Thymus (tissue), 11 donors: ENCODE measurements around the gene GZMH. TPM values are rescaled to one million over a fixed set of nuclear protein-coding genes. Genes with fewer than 3 reads are reported as not detected.

ENCODE experiments used
- DNase-seq, 9 donors: peaks; one replicate each; pipeline ENCODE4 v3.0.0-alpha.2; 2013; ENCODE audit warnings: low spot score in 9 of 9, low read depth in 6 of 9, missing footprints in 1 of 9
- H3K27ac ChIP-seq, 2 donors: one replicate each; pipeline ENCODE4 v1.5.1; 2013; ENCODE audit warnings: control low read depth in 1 of 2, low read depth in 1 of 2, low read length in 1 of 2, mild to moderate bottlenecking in 1 of 2, moderate library complexity in 1 of 2
- H3K27me3 ChIP-seq, 2 donors: one replicate each; pipeline ENCODE4 v1.5.1; 2013; ENCODE audit warnings: low read length in 1 of 2; ENCODE audit not compliant: control insufficient read depth in 2 of 2, insufficient read depth in 1 of 2
- H3K36me3 ChIP-seq, 2 donors: one replicate each; pipeline ENCODE4 v1.5.1; 2013; ENCODE audit warnings: low read length in 1 of 2, mild to moderate bottlenecking in 1 of 2, moderate library complexity in 1 of 2; ENCODE audit not compliant: control insufficient read depth in 2 of 2, insufficient read depth in 2 of 2
- H3K4me1 ChIP-seq, 2 donors: one replicate each; pipeline ENCODE4 v1.5.1; 2013; ENCODE audit warnings: low read length in 2 of 2; ENCODE audit not compliant: control insufficient read depth in 2 of 2, insufficient read depth in 2 of 2
- H3K4me3 ChIP-seq, 2 donors: one replicate each; pipeline ENCODE4 v1.5.1; 2013; ENCODE audit warnings: low read length in 2 of 2, control low read depth in 1 of 2, mild to moderate bottlenecking in 1 of 2
- H3K9me3 ChIP-seq, 2 donors: one replicate each; pipeline ENCODE4 v1.5.1; 2013; ENCODE audit warnings: low read length in 1 of 2, mild to moderate bottlenecking in 1 of 2; ENCODE audit not compliant: control insufficient read depth in 2 of 2, insufficient read depth in 1 of 2
- WGBS: extraction: QIAGEN DNeasy Blood & Tissue Kit; methylation state at CpG from one replicate; pipeline ENCODE4 v1.1.7; 2013; 5-methylcytosine and 5-hydroxymethylcytosine counted together
- polyA plus RNA-seq: library from polyadenylated mRNA; stranded (reverse); fragments of 200-250 nt; gene quantifications from one replicate; pipeline ENCODE4 v1.2.3, GENCODE V29; 2013
- total RNA-seq: library from RNA; stranded (reverse); fragments of 120-200 nt; gene quantifications from one replicate; pipeline ENCODE4 v1.2.4, GENCODE V29; 2013
- donor health status: healthy.

Gene GZMH
- total and polyA plus RNA-seq, 2 donors: 0.57 to 3.1 TPM

DNA sequence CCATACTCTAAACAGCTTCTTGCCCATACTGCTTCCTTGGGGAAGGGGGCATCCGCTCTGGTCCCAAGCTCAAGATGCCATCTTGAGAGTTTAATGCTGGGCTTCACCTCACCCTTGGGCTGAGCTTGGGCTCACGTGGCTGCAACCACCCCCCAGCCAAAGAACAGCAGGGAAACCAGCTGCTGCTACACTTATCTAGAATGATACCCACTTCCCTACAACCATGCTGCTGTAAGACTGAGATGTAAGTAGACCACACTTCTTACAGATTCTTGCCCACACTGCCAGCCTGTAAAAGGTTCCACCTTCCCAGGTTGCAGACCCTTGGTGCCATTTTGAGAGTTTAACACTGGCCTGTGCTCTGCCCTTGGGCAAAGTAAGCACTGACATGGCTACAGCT is 43.2 kb downstream of the GZMH start:
- H3K27ac ChIP-seq: no peak overlapping the region
- no peaks in the 10 kb centered on the region for H3K36me3 ChIP-seq
- 85% methylated on average over 2 of the region's 2 CpGs for WGBS
- H3K9me3 ChIP-seq: peaks cover 2 to 5% of the 10 kb centered on the region in 2 donors
- DNase-seq: no peak
- no peaks in the 10 kb centered on the region for H3K27me3 ChIP-seq
- no peaks in the 10 kb centered on the region for H3K4me1 ChIP-seq
- H3K4me3 ChIP-seq: no peak overlapping the region

DNA sequence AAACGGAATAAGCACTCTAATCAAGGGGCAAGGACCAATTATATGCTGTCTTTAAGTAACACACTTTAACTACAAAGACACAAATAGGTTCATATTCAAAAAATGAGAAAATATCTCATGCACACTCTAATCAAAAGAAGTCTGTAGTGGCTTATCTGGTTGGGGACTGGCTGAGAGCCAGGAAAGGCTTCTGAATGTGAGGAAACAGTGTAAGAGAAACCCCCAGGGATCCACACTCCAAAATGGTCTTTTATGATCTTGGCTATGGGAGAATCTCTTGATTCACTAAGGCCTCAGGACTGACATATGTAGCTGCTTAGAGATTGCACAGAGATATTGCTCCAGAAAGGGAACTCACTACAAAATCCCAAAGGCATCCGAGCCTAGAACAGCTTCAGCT is 43.7 kb downstream of the GZMH start:
- H3K4me1 ChIP-seq: no peaks in the 10 kb centered on the region
- DNase-seq: no peak
- no peaks in the 10 kb centered on the region for H3K36me3 ChIP-seq
- H3K27me3 ChIP-seq: no peaks in the 10 kb centered on the region
- no peak overlapping the region for H3K4me3 ChIP-seq
- WGBS: 73% methylated on average over 2 of the region's 2 CpGs
- peaks cover 2 to 5% of the 10 kb centered on the region in 2 donors for H3K9me3 ChIP-seq
- no peak overlapping the region for H3K27ac ChIP-seq

DNA sequence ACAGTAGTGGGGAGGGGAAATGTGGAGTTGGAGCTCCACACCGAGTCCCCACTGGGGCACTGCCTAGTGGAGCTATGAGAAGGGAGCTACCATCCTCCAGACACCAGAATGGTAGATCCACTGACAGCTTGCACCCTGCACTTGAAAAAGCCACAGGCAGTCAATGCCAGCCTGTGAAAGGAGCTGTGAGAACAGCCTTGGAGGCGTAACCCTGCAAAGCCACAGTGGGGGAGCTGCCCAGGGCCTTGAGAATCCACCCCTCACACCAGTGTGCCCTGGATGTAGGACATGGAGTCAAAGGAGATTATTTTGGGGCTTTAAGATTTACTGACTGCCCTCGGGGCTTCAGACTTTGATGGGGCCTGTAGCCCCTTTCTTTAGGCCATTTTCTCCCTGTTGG is 46.0 kb downstream of the GZMH start:
- 91% methylated on average over 3 of the region's 3 CpGs for WGBS

DNA sequence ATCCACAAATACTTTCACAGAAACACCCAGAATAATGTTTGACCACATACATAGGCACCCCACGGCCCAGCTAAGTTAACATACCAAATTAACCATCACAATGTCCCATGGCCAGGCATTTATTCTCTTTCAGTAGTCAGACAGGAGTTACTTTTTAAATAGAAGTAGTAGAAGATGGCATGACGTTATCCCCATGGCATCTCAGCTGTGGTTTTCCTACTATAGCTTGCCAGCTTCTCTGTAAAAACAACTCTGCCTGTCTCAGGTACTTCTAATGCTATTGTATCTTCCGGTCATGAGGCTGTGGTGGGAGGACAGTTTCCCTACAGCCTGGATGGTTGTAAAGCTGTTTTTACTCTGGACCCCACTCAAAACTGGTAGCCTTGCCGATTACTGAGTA is 52.7 kb downstream of the GZMH start:
- no peak overlapping the region for H3K27ac ChIP-seq
- H3K36me3 ChIP-seq: no peaks in the 10 kb centered on the region
- H3K27me3 ChIP-seq: no peaks in the 10 kb centered on the region
- 82% methylated on average over 4 of the region's 4 CpGs for WGBS
- no peak overlapping the region for H3K4me3 ChIP-seq
- H3K9me3 ChIP-seq: no peaks in the 10 kb centered on the region
- H3K4me1 ChIP-seq: no peaks in the 10 kb centered on the region
- DNase-seq: no peak

More for the DNA sequence above, 46.0 kb downstream of the GZMH start:
- H3K27ac ChIP-seq: no peak overlapping the region
- no peaks in the 10 kb centered on the region for H3K27me3 ChIP-seq
- H3K4me3 ChIP-seq: no peak overlapping the region
- DNase-seq: no peak
- peaks cover 2 to 5% of the 10 kb centered on the region in 2 donors for H3K9me3 ChIP-seq
- H3K36me3 ChIP-seq: no peaks in the 10 kb centered on the region
- no peaks in the 10 kb centered on the region for H3K4me1 ChIP-seq

Other genes with a start within 250 kb of the GZMH start
- 16.6 TPM for gene NFATC4, start 241.5 kb downstream of the GZMH start, total RNA-seq
- gene NFATC4, start 241.5 kb downstream of the GZMH start, polyA plus RNA-seq: 79.8 TPM
- gene NYNRIN, start 210.7 kb downstream of the GZMH start, total RNA-seq: 3.1 TPM
- gene NYNRIN, start 210.7 kb downstream of the GZMH start, polyA plus RNA-seq: 4.3 TPM
- 2.8 TPM for gene CBLN3, start 180.0 kb downstream of the GZMH start, total RNA-seq
- gene CBLN3, start 180.0 kb downstream of the GZMH start, polyA plus RNA-seq: 9.5 TPM
- gene KHNYN, start 179.7 kb downstream of the GZMH start, total RNA-seq: 35.3 TPM
- gene KHNYN, start 179.7 kb downstream of the GZMH start, polyA plus RNA-seq: 28.9 TPM
- 34.9 TPM for gene SDR39U1, start 166.9 kb downstream of the GZMH start, total RNA-seq
- 148 TPM for gene SDR39U1, start 166.9 kb downstream of the GZMH start, polyA plus RNA-seq
- gene CMA1, start 101.4 kb downstream of the GZMH start, total RNA-seq: 0.28 TPM
- gene CMA1, start 101.4 kb downstream of the GZMH start, polyA plus RNA-seq: 0.96 TPM
- 19.9 TPM for gene CTSG, start 33.4 kb downstream of the GZMH start, total RNA-seq
- 4.8 TPM for gene CTSG, start 33.4 kb downstream of the GZMH start, polyA plus RNA-seq
- gene GZMB, start 24.5 kb upstream of the GZMH start, total RNA-seq: 7.3 TPM
- 7.0 TPM for gene GZMB, start 24.5 kb upstream of the GZMH start, polyA plus RNA-seq